Activated T-cell treated with anti-CD3 and anti-CD28 coated beads, Interleukin-2, amount 50 U/mL, for 4 hours (primary cell): Measurements from ENCODE around the gene HPSE2. TPM values are rescaled to one million over a fixed set of nuclear protein-coding genes. Genes with fewer than 3 reads are reported as not detected.

Experiments used
- ATAC-seq, 2 donors: fragments of 200-7000 bp; cut with Tn5 transposase; one replicate each; pipeline ENCODE4 v1.10.0; 2021
- DNase-seq: peaks from one replicate; pipeline ENCODE4 v3.0.0-alpha.2; 2020
- H3K27me3 Mint-ChIP-seq: one replicate; pipeline ENCODE4 v1.8.0; 2021; ENCODE audit warnings: low read depth, mixed read lengths
- H3K36me3 Mint-ChIP-seq: one replicate; pipeline ENCODE4 v1.8.0; 2022; ENCODE audit warnings: mixed read lengths; ENCODE audit not compliant: insufficient read depth
- H3K4me1 Mint-ChIP-seq: one replicate; pipeline ENCODE4 v1.8.0; 2021; ENCODE audit warnings: low read depth, mixed read lengths
- H3K4me3 Mint-ChIP-seq: one replicate; pipeline ENCODE4 v1.8.0; 2021; ENCODE audit warnings: mild to moderate bottlenecking, moderate library complexity, mixed read lengths
- H3K9me3 Mint-ChIP-seq: one replicate; pipeline ENCODE4 v1.8.0; 2021; ENCODE audit warnings: mixed read lengths
- total RNA-seq, 3 donors: library from RNA; stranded (reverse); gene quantifications; one replicate each; pipeline ENCODE4 v1.2.1, GENCODE V29; 2021

Gene HPSE2
- total RNA-seq, 3 donors from 2014 or later = not detected

DNA sequence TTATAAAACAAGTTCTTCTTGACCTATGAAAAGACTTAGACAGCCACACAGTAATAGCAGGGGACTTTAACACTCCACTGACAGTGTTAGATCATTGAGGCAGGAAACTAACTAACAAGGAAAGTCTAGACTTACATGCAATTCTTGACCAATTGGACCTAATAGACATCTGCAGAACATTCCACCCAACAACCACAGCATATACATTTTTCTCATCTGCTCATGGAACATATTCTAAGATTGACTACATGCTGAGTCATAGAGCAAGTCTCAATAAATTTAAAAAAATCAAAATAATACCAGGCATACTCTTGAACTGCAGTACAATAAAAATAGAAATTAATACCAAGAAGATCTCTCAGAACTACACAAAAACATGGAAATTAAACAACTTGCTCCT, 569.4 kb downstream of the HPSE2 start:
- H3K9me3 Mint-ChIP-seq = no peaks in the 10 kb centered on the region
- ATAC-seq = no peak
- peaks cover 13% of the 10 kb centered on the region for H3K27me3 Mint-ChIP-seq
- DNase-seq = no peak
- H3K4me3 Mint-ChIP-seq = no peak overlapping the region
- no peaks in the 10 kb centered on the region for H3K36me3 Mint-ChIP-seq
- no peaks in the 10 kb centered on the region for H3K4me1 Mint-ChIP-seq

DNA sequence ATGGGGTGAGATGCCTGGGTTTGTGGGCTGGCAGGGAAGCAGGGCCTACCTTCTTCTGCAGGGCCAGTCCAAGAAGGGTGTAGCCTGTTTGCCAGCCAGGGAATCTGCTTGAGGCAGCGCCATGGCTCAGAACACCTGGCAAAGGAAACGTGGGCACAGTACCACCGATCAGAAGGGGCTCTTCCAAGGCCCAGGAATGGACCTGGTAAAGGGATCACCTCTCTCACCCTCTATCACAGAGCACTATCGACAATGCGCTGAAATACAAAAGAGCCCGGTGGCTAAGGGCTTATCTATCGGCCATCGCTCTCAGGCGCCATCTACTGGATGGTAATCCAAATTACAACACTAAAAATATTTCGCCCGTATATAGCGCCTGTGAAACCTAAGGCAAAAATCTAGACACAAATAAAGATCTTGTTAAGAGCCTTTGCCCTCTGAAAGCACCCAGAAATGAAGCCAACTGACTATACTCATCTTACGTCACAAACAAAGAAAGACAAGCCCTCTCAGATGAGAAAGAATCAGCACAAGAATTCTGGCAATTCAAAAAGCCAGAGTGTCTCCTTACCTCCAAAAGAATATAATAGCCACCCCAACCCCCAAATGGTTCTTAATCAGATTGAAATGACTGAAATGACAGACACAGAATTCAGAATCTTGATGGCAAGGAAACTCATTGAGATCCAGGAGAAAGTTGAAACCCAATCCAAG, 571.2 kb downstream of the HPSE2 start:
- no peak for DNase-seq
- no peak overlapping the region for H3K4me3 Mint-ChIP-seq
- H3K36me3 Mint-ChIP-seq = no peaks in the 10 kb centered on the region
- H3K9me3 Mint-ChIP-seq = no peaks in the 10 kb centered on the region
- no peaks in the 10 kb centered on the region for H3K4me1 Mint-ChIP-seq
- ATAC-seq = peak; percentile 51 to 65
- H3K27me3 Mint-ChIP-seq = peaks cover 13% of the 10 kb centered on the region

DNA sequence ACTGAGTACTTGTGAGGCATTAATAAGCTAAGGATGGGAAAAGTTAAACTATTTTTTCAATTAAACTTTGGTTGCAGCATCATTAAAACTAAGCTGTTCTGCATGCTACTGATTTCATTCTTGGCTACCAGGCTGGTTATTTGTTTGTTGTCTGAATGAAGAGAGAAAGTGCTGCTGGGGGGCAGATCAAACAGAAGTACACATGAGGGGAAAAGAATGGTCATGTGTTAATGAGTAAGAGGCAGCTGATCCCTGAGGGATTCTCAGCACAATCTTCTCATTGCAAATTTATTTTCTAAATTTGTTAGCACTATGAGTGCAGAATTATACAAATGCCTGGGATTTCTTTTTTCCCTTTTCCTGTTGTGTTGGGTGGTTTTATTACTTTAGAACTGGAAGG, 575.7 kb downstream of the HPSE2 start:
- DNase-seq = no peak
- H3K27me3 Mint-ChIP-seq = peaks cover 11% of the 10 kb centered on the region
- H3K4me1 Mint-ChIP-seq = no peaks in the 10 kb centered on the region
- H3K36me3 Mint-ChIP-seq = no peaks in the 10 kb centered on the region
- H3K4me3 Mint-ChIP-seq = no peak overlapping the region
- H3K9me3 Mint-ChIP-seq = no peaks in the 10 kb centered on the region
- ATAC-seq = no peak

DNA sequence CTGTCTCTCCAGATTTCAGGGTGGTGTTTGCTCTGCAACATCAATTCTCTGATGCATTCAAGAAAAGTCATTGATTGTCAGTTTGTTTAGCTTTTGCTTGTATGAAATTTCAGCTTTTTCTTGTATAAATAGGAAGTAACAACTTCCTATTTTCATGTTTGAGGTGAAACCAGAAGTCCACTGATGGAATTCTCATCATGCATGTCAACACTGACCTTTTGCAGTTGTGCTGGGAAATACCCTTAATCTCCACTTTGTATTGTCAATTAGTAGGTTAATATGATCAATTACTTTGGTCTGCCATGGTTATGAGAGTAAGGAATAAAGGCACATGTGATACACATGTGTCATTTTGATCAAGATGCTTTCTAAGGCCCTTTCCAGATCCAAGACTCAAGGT, 580.2 kb downstream of the HPSE2 start:
- Mint-ChIP-seq H3K9me3 (no peaks in the 10 kb centered on the region), H3K27me3 (peaks cover 13% of the 10 kb centered on the region), H3K4me1 (no peaks in the 10 kb centered on the region), H3K4me3 (no peak overlapping the region), H3K36me3 (no peaks in the 10 kb centered on the region)
- ATAC-seq (no peak), DNase-seq (no peak)

DNA sequence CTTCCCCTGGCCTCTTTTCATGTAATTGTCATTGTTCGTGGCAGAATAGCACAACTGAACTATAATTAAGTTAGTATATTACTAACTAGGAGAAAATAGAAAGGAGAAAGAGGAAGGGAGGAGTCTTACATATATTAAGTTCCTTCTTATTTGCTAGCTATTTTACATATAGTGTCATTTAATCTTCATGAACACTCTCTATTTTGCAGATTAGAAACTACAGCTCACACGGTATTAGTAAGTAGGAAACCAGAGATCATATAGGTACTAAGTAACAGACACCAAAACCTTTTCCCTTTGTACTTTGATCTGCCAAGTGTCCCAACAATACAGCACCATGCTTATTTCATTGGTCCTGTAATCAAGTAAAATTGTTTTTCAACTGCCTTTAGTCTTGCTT, 586.5 kb downstream of the HPSE2 start:
- Mint-ChIP-seq H3K4me1 (no peaks in the 10 kb centered on the region), H3K36me3 (no peaks in the 10 kb centered on the region), H3K4me3 (no peak overlapping the region), H3K9me3 (no peaks in the 10 kb centered on the region), H3K27me3 (peaks cover 24% of the 10 kb centered on the region)
- no peak for DNase-seq
- ATAC-seq = no peak

DNA sequence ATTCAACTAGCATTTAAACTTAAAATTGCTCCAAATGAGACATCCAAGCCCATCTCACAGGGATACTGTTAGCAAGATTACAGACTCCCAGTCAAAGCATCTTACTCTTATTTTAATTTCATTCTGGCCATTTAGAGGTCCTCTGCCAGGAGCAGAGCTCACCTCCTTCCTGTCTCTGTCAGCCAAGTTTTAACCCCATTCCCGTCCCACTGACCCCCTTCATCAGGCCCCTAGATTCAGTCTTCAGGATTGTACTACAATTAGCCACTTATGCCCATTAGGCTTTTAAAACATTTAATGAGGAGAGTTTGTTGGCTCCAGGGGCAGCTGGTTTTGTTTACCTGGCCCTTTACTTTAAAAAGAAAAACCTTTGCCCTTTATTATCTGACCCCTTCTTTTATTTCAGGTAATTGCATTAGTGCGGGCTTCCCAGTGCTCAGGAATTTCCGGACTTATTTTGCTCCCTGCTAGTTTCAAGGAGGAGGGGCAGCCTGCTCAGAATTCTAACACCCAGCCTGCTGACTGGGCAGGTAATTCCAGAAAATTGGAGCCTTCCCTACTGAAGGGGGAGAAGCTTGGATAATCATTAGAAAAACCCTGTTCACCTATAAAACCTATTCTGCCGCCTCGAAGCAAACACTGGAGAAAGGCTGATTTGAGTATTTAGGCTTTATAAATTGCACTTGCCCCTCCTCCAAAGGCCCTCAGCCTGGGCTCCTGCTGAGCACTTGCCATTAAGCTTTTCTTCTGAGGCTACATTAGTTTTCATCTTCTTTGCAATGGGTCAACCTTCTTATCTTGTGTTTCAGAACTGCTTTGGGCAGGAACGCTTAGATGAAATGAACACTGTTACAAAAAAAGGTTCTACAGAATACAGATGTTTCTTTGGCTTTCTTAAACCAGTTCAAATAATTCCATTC, 588.4 kb downstream of the HPSE2 start:
- H3K4me1 Mint-ChIP-seq = no peaks in the 10 kb centered on the region
- no peak overlapping the region for H3K4me3 Mint-ChIP-seq
- no peaks in the 10 kb centered on the region for H3K36me3 Mint-ChIP-seq
- H3K27me3 Mint-ChIP-seq = peaks cover 24% of the 10 kb centered on the region
- H3K9me3 Mint-ChIP-seq = no peaks in the 10 kb centered on the region
- no peak for ATAC-seq
- DNase-seq = no peak

DNA sequence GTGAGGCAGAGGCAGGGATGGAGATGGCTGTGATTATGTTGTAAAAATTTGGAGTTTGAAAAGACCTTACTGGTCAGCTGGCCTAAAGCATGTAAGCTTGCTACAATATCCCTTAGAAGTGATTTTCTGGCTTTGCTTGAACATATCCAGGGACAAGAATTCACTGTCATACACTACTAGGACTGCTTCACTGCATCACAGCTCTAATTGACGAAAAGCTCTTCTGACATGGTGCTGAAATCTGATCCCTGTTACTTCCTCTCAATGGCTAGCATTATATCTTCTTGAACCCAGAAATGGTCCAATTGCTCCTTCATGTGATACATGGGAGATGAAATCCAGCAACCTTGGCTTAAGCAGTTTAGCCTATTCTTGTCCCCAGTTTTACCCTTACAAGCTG, 591.2 kb downstream of the HPSE2 start:
- Mint-ChIP-seq H3K4me3 (no peak overlapping the region), H3K4me1 (no peaks in the 10 kb centered on the region), H3K36me3 (no peaks in the 10 kb centered on the region)

DNA sequence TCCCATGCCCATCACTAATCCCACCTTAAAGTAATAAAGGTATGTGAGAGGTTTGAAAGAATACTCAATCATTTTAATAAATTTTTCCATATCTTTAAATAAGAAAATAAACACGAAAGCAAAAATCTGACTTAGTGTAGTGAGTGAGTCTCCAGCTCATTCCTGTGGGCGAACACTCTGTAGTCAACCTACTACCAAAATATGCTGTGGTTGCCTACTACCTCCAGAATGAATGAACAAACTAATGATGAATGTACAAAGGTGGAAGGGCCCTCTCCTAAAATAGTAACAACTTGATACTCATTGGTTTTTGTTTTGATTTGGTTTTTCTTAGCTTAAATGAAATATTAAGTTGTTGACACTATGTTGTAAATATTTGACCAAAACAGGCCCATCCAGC, 593.4 kb downstream of the HPSE2 start:
- no peaks in the 10 kb centered on the region for H3K9me3 Mint-ChIP-seq

More for the DNA sequence above, 591.2 kb downstream of the HPSE2 start:
- no peaks in the 10 kb centered on the region for H3K9me3 Mint-ChIP-seq
- H3K27me3 Mint-ChIP-seq = peaks cover 27% of the 10 kb centered on the region
- DNase-seq (no peak), ATAC-seq (no peak)

DNA sequence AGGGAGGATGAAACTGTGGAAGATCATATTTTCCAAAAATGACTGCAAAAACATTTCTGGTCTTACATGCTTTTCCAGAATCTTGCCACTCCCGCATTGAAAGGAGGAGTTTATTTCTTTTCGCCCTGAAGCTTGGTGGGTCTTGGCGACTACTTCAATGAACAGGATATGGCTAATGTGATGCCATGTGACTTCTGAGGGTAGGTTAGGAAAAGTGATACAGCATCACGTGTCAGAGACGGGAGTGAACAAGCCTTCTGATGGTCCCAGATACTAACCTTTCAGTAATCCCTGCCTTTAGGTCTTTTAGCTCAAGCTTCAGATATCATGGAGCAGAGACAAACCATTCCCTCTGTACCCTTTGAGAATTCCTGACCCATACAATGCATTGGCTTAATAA, 596.7 kb downstream of the HPSE2 start:
- Mint-ChIP-seq H3K27me3 (peaks cover 5% of the 10 kb centered on the region), H3K4me3 (no peak overlapping the region), H3K36me3 (no peaks in the 10 kb centered on the region), H3K4me1 (no peaks in the 10 kb centered on the region), H3K9me3 (no peaks in the 10 kb centered on the region)
- ATAC-seq (no peak), DNase-seq (no peak)

More for the DNA sequence above, 593.4 kb downstream of the HPSE2 start:
- H3K36me3 Mint-ChIP-seq = no peaks in the 10 kb centered on the region
- H3K4me3 Mint-ChIP-seq = no peak overlapping the region
- peaks cover 22% of the 10 kb centered on the region for H3K27me3 Mint-ChIP-seq
- no peaks in the 10 kb centered on the region for H3K4me1 Mint-ChIP-seq
- no peak for DNase-seq
- no peak for ATAC-seq

DNA sequence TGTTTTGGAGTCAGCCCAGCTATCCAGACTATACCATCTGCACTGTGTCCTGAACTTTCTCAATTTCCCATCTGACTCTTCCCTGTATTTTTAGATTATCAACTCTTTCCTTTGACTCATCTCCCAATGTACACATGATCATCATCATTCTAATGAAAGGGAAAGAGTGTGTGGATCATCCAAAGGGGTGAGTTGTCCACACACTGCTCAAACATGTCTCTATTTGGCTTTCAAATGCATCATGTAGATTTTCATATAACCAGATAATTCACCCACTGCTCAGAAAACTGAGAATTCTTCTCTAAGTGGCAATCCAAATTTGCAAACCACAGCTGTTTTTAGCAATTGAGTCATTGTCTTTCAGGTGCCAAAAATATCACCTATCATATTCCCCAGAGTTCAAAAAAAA, 598.7 kb downstream of the HPSE2 start:
- no peak for ATAC-seq
- Mint-ChIP-seq H3K4me1 (no peaks in the 10 kb centered on the region), H3K4me3 (no peak overlapping the region), H3K36me3 (no peaks in the 10 kb centered on the region), H3K27me3 (peaks cover 6% of the 10 kb centered on the region), H3K9me3 (no peaks in the 10 kb centered on the region)
- no peak for DNase-seq

DNA sequence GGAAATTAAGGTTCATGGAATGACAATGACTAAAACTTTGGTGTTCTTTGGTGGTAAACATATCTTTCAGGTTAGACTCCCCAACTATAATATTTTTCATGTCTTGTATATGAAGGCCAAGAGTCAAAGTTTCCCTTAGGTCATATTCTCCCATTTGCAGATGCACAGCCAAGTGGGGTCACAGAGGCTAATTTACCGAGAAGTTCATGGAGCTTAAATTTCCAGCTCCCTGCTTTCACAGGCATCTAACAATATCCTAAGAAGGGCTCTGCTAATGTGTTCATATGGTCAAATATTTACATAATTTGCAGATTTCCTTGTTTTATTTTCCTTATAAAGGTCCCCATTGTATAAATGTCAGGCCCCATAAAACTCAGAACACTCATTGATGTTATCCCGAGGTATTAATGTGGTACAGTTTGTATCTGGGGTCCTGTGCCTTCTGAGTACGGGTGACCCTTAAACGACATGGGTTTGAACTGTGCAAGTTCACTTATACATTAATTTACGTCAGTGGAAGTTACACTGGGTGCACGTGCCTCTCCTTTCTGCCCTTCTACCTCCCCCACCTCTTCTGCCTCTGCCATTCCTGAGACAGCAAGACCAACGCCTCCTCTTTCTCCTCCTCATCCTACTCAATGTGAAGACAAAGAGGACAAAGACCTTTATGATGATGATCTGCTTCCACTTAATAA, 603.0 kb downstream of the HPSE2 start:
- H3K4me3 Mint-ChIP-seq = no peak overlapping the region
- peaks cover 1% of the 10 kb centered on the region for H3K27me3 Mint-ChIP-seq
- H3K9me3 Mint-ChIP-seq = no peaks in the 10 kb centered on the region
- H3K4me1 Mint-ChIP-seq = no peaks in the 10 kb centered on the region
- ATAC-seq (no peak), DNase-seq (no peak)
- no peaks in the 10 kb centered on the region for H3K36me3 Mint-ChIP-seq

DNA sequence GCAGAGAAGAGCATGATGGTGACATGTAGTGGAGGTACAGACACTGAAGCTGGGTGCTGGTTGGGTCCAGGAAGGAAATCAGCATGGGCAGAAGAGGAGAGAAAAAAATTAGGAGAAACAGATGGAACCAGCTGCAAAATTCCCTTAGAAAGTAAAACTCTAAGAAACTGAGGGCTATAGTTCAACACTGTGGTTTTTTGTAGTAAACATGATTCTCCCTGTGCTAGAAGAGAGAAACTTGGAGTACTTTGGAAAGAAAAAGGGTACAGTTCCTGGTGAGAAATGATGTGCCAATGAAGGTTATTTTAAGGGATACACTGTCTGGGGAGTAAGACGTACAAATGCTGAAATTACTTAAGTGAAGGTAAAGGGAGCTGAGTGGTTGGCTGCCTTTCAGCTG, 607.4 kb downstream of the HPSE2 start:
- DNase-seq (no peak), ATAC-seq (no peak)
- Mint-ChIP-seq H3K9me3 (no peaks in the 10 kb centered on the region), H3K36me3 (no peaks in the 10 kb centered on the region), H3K27me3 (peaks cover 4% of the 10 kb centered on the region), H3K4me3 (no peak overlapping the region), H3K4me1 (no peaks in the 10 kb centered on the region)

DNA sequence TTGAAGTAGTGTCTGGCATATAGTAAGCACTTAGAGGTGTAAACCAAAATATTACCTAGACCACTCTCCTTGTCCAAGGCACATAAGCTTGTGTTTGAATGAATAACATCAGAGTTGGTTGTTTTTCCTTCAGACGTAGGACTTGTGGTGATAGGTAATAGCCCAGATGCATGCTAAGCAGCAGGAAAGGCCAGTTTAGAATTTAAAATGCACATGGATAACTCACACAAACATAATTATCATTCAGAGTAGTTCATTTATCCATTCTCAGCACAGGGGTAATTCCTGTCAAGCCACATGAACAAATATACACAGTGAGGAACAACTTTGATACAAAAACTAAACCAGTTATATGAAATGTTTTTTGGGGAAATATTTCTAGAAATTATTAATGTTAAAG, 607.9 kb downstream of the HPSE2 start:
- no peak for ATAC-seq
- H3K9me3 Mint-ChIP-seq = no peaks in the 10 kb centered on the region
- H3K27me3 Mint-ChIP-seq = peaks cover 2% of the 10 kb centered on the region
- no peaks in the 10 kb centered on the region for H3K36me3 Mint-ChIP-seq
- DNase-seq = no peak
- no peak overlapping the region for H3K4me3 Mint-ChIP-seq
- H3K4me1 Mint-ChIP-seq = no peaks in the 10 kb centered on the region

DNA sequence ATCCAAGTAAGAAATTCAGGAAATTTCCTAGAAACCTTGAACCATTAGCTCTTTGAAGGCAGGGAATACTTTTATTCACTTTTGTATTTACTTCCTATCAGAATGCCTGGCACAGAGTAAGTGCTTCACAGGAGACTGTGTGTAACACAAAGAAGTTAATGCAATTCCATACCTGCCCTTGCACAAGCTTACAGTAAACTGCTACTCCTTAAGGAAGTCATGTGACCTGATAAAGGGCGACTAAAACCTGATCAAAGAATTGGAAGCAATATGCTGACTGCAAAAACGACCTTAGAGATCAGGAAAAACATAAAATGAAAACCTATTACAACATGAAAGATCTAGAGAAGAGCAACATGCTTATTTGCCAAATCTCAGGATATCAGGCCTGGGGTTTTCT, 610.7 kb downstream of the HPSE2 start:
- H3K4me1 Mint-ChIP-seq = no peaks in the 10 kb centered on the region
- H3K4me3 Mint-ChIP-seq = no peak overlapping the region
- ATAC-seq = no peak
- H3K27me3 Mint-ChIP-seq = peaks cover 2% of the 10 kb centered on the region
- no peaks in the 10 kb centered on the region for H3K9me3 Mint-ChIP-seq
- no peak for DNase-seq
- H3K36me3 Mint-ChIP-seq = no peaks in the 10 kb centered on the region
